ENCODE data around the gene CRADD. TPM values are rescaled to one million over a fixed set of nuclear protein-coding genes. Genes with fewer than 3 reads are reported as not detected.

CRADD gene
- total and polyA plus RNA-seq, 2 of the 4 experiments (the other 2 are of a cell fraction): 11.1 to 14.0 TPM

- Histone ChIP-seq H3K4me2 (ENCODE audit: low read depth, low read length) (no peak overlapping the region), H2AK9ac (replicated peaks; ENCODE audit: low read depth, low read length, poor library complexity) (no peak overlapping the region), H3K14ac (replicated peaks; ENCODE audit: low read depth, low read length) (0 out of 2 replicates have a peak overlapping the region, but pooled peaks have one; percentile 37), H4K91ac (ENCODE audit: insufficient read depth, low read depth, low read length) (no peak overlapping the region), H2AK5ac (ENCODE audit: low read depth, low read length) (no peak overlapping the region; the same call in 1 of the 2 replicates), H2BK120ac (ENCODE audit: low read depth, low read length) (no peak overlapping the region), H3K9me3 (ENCODE audit: control insufficient read depth, insufficient read depth, low read length) (no peaks in the 10 kb centered on the region), H3K79me1 (ENCODE audit: low read depth in 1 of 2, low read length in 2 of 2) (peaks cover 0 to 7% of the 10 kb centered on the region in 2 experiments; a peak in 3 of 4 replicates), H4K5ac (ENCODE audit: low read depth, low read length) (no peak overlapping the region), H2BK5ac (ENCODE audit: low read depth, low read length, poor library complexity, severe bottlenecking) (no peak overlapping the region), H3K27ac (ENCODE audit: insufficient read depth, low read length) (no peak overlapping the region), H3K56ac (ENCODE audit: extremely low read depth, insufficient read depth, low read length) (no peak overlapping the region), H4K8ac (ENCODE audit: low read depth in 2 of 2, low read length in 2 of 2) (no peak overlapping the region), H2BK15ac (ENCODE audit: low read depth, low read length) (no peak overlapping the region), H3K18ac (ENCODE audit: low read depth, low read length) (no peak overlapping the region), H3K9ac (ENCODE audit: low read depth, low read length) (no peak overlapping the region), H2AFZ (replicated peaks; ENCODE audit: low read length, poor library complexity) (no peak overlapping the region), H2BK20ac (ENCODE audit: low read depth, low read length) (no peak overlapping the region), H3K36me3 (ENCODE audit: control insufficient read depth, insufficient read depth, low read length) (no peaks in the 10 kb centered on the region), H3K9me1 (ENCODE audit: insufficient read depth, low read length) (no peaks in the 10 kb centered on the region), H3K27me3 (ENCODE audit: control insufficient read depth, insufficient read depth, low read length) (no peaks in the 10 kb centered on the region), H3K4me1 (ENCODE audit: control insufficient read depth, insufficient read depth, low read length) (peaks cover 7% of the 10 kb centered on the region), H3K4me3 (ENCODE audit: insufficient read depth, low read depth, low read length) (no peak overlapping the region), H3K4ac (ENCODE audit: low read depth, low read length) (no peak overlapping the region), H3K23ac (ENCODE audit: low read depth, low read length) (0 out of 2 replicates have a peak overlapping the region, but pooled peaks have one; percentile 41), H4K20me1 (ENCODE audit: insufficient read depth, low read length) (no peaks in the 10 kb centered on the region)
- no peak for DNase-seq
- intact Hi-C loops (cut with micrococcal nuclease) (no loop called here), dilution Hi-C loops (cut with HindIII; ENCODE audit: low sequenced_read_pairs, unreplicated experiment) (no loop called here), in situ Hi-C loops (cut with MboI; ENCODE audit: low sequenced_read_pairs) (no loop called here)
- WGBS, 2 experiments (ENCODE audit: extremely low coverage in 2 of 2, insufficient read length in 1 of 2): no CpG with 5 or more reads among the region's 6 CpGs
- BruUV-seq (replicated peaks): no TSS peak
- TF ChIP-seq RFX5 (IDR thresholded peaks at IDR 0.05; ENCODE audit: low read depth, low read length) (no peak), RCOR1 (IDR thresholded peaks at IDR 0.05; ENCODE audit: insufficient replicate concordance, low read length) (no peak), USF2 (IDR thresholded peaks at IDR 0.05; ENCODE audit: low read depth, low read length) (no peak), CHD1 (IDR thresholded peaks at IDR 0.05; ENCODE audit: low read depth, low read length) (no peak), MAZ (IDR thresholded peaks at IDR 0.05; ENCODE audit: borderline replicate concordance, low read depth, low read length) (no peak), MAFK (IDR thresholded peaks at IDR 0.05; ENCODE audit: low read depth, low read length) (no peak), ELK1 (IDR thresholded peaks at IDR 0.05; ENCODE audit: borderline replicate concordance, low read depth, low read length) (no peak), POLR2A (IDR thresholded peaks at IDR 0.05; ENCODE audit: low read depth, low read length) (no peak), NFE2L2 (IDR thresholded peaks at IDR 0.05; ENCODE audit: low read depth, low read length) (no peak), BHLHE40 (IDR thresholded peaks at IDR 0.05; ENCODE audit: low read depth, low read length) (no peak), FOS (IDR thresholded peaks at IDR 0.05; ENCODE audit: low read depth, low read length) (no peak), CTCF (conservative IDR thresholded peaks at IDR 0.05; ENCODE audit: low read depth, low read length) (no peak)
- no peak for ATAC-seq (ENCODE audit: low read depth)
- ChIA-PET CTCF (no interaction called here), POLR2A (ENCODE audit: unreplicated experiment) (no interaction called here)
Observed at GRCh38 chr12:93738199-93739058, 61.3 kb downstream of the CRADD start.

Data from IMR-90 (cell line).